Body of pancreas (tissue), 4 donors: ENCODE results near the gene DMD.

Experiments used
- CTCF ChIP-seq, 7 experiments: fragments of 450-650 bp in 4 of 7; fragments of 200-600 bp in 3 of 7; sonication (generic) in 3 of 7; IDR thresholded peaks; one replicate each; pipeline ENCODE4 v1.5.1; 2016 to 2019; ENCODE audit warnings: antibody characterized with exemption in 7 of 7
- POLR2A ChIP-seq, 3 donors: fragments of 450-650 bp; IDR thresholded peaks; one replicate each; pipeline ENCODE4 v1.6.1; 2016; ENCODE audit warnings: antibody characterized with exemption in 3 of 3, mild to moderate bottlenecking in 2 of 3

GRCh38 chrX:31199840-31200114 is 2011.6 kb downstream of the DMD start:
- TF ChIP-seq POLR2A (IDR thresholded peaks at IDR 0.05) (peak in 1 of 3 donors; percentile 49), CTCF (IDR thresholded peaks at IDR 0.05) (no peak)
